ENCODE measurements around the gene CFAP206. TPM values are rescaled to one million over a fixed set of nuclear protein-coding genes. Genes with fewer than 3 reads are reported as not detected.

CFAP206 gene
- total RNA-seq, 2 experiments from 2014 or later = not detected

DNA sequence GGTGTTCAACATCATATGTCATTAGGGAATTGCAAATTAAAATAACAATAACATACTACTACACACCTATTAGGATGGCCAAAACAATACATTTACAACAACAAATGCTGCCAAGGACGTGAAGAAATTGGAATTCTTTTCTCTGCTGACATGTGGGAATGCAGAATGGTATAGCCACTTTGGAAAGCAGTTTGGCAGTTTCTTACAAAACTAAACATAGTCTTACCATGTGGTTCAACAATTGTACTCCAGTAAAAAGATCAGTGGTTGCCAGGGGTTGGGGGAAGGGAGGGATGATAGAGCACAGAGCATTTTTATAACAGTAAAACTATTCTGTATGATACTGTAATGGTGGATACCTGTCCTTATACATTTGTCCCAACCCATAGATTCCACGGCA is 12.3 kb upstream of the CFAP206 start:
- H3K9me3 Mint-ChIP-seq (ENCODE audit: low read depth) = no peaks in the 10 kb centered on the region
- no peak overlapping the region for H3K4me3 Mint-ChIP-seq
- no peak for ATAC-seq
- no peaks in the 10 kb centered on the region for H3K27me3 Mint-ChIP-seq
- H3K27ac Mint-ChIP-seq = no peak overlapping the region
- H3K36me3 Mint-ChIP-seq = no peaks in the 10 kb centered on the region
- DNase-seq = no peak
- peaks cover 2% of the 10 kb centered on the region for H3K4me1 Mint-ChIP-seq
- CTCF ChIA-PET = no interaction called here

DNA sequence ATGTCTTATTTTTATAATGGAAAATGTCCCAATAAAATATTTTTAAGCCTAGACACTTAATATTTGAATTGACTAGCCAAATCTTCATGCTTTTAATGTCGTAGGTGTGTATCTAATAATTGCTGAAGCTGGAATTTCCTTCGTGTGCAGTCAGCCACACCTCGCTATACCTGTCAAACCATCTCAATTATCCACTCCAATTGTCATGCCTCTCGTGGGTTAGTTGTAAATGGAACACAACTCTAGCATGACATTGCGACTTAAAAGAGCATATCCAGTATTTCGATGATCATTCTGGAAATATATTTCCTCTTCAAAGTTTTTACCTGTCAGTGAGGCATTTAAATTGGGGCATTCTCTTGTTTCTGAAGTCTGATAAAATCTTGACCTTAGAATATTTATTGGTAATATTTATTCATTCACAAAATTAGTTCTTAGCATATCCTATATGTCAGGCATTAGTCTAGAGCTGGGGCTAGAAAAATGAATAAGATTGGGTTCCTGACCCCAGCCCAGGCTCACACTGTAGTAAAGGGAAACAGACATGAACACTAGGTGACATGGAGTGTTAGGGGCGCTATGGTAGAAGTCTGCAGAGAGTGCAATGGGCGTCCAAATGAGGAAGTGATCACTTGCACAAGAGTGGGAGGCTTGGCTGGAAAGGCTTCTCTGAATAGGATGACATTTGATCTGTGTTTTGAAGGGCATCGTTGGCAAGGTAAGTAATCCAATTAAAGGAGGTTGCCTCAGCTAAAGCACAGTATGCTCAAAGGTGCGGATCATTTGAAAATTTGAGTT is 11.0 kb upstream of the CFAP206 start:
- Mint-ChIP-seq H3K27me3 (no peaks in the 10 kb centered on the region), H3K4me1 (peaks cover 2% of the 10 kb centered on the region), H3K4me3 (no peak overlapping the region), H3K36me3 (no peaks in the 10 kb centered on the region), H3K27ac (no peak overlapping the region), H3K9me3 (ENCODE audit: low read depth) (no peaks in the 10 kb centered on the region)
- DNase-seq (no peak), ATAC-seq (no peak)
- CTCF ChIA-PET = interaction anchor here (2.1 kb wide), 1 partner anchor 12 kb away, joined by 6 read pairs; no protein-coding TSS in a partner anchor

DNA sequence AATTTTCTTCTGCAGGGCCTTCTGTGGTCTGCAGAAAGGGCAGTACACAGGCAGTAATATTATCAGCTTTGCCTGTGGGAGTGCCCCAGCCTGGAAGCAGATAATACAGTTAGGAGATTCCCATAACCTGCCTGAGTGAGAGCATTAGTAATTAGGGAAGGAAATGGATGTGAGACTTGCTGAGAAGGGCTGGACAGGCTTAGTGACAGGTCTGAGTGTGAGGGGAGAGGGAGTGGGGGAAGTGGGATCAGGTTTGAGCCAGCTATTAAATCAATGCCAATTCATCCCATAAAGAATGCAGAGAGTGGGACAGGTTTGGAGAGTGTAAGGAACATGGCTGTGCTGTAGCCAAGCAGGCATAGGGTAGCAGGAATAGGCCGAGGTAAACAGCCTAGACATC is 10.1 kb upstream of the CFAP206 start:
- H3K4me1 Mint-ChIP-seq = peaks cover 2% of the 10 kb centered on the region
- ATAC-seq = no peak
- DNase-seq = no peak
- H3K4me3 Mint-ChIP-seq = no peak overlapping the region
- H3K27ac Mint-ChIP-seq = no peak overlapping the region
- H3K9me3 Mint-ChIP-seq (ENCODE audit: low read depth) = no peaks in the 10 kb centered on the region
- no peaks in the 10 kb centered on the region for H3K27me3 Mint-ChIP-seq
- H3K36me3 Mint-ChIP-seq = no peaks in the 10 kb centered on the region
- CTCF ChIA-PET = interaction anchor here (2.1 kb wide), 1 partner anchor 11 kb away, joined by 6 read pairs; no protein-coding TSS in a partner anchor

DNA sequence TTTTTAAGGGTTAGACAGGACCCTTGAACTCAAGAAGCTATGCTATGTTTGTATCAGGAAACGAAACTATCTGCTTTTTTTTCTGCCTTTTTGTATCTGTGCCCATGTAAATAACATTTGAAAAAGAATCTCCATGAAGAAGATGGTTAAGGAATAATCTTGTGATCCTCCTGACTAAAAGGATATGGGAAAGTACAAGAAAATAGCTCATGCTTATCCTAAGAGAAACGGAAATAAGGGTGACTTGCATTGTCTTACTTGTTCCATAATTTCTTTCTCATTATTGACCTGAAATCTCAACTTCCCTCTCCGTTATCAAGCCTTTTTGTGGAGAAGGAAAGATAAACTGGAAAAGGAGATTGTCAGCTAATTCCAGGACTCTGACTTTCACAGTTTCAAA is 5.9 kb upstream of the CFAP206 start:
- H3K36me3 Mint-ChIP-seq = no peaks in the 10 kb centered on the region

DNA sequence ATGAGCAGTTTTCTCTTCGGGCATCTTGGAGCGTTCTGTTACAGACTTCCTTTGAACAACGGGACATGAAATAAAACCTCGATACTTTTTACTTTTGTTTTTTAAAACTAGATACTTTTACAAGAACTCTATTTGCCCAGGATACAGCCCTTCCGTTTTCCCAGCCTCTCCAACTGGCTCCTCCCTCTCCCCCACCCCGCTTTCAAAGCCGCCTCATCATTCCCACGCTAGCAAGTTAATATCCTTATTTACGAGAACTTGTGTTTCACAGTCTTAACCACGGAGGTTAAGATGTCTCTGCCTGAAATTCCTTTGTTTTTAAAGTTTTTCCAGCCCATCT is 241 bp upstream of the CFAP206 start:
- Mint-ChIP-seq H3K4me3 (peak overlapping the region; percentile 69), H3K27me3 (peaks cover 35% of the 10 kb centered on the region), H3K9me3 (ENCODE audit: low read depth) (no peaks in the 10 kb centered on the region), H3K27ac (no peak overlapping the region), H3K4me1 (peaks cover 11% of the 10 kb centered on the region), H3K36me3 (no peaks in the 10 kb centered on the region)
- CTCF ChIA-PET = interaction anchor here (0.9 to 1.7 kb wide), 2 partner anchors 13 to 392 kb away, joined by 3 to 7 read pairs; no protein-coding TSS in a partner anchor
- ATAC-seq = peak; percentile 5
- DNase-seq = no peak

More for the DNA sequence above, 5.9 kb upstream of the CFAP206 start:
- CTCF ChIA-PET = interaction anchor here (1.4 kb wide), 1 partner anchor 9 kb away, joined by 7 read pairs; no protein-coding TSS in a partner anchor
- Mint-ChIP-seq H3K4me1 (no peaks in the 10 kb centered on the region), H3K27me3 (peaks cover 18% of the 10 kb centered on the region), H3K27ac (no peak overlapping the region), H3K9me3 (ENCODE audit: low read depth) (no peaks in the 10 kb centered on the region), H3K4me3 (no peak overlapping the region)
- ATAC-seq = no peak
- DNase-seq = no peak

DNA sequence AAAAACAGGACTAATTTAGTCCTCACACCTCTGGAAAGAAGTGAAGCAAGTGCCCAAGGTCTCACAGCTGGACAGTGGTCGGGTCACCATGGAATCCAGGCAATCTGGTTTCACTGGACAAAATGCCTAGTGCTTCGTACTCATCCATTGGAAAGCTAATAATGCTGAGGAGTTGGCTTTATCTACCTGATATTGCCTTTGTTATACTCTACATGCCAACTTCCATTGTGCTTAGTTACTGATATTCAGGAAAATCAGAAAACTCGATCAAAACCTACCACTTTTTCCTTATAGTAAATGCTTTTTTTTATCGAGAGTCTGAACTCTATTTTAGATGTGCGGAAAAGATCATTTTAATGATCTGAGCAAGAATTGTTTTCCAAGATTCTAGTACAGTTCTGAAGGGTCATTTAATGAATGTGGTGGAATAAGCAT is 966 bp downstream of the CFAP206 start:
- Mint-ChIP-seq H3K4me1 (peaks cover 11% of the 10 kb centered on the region), H3K27ac (peak overlapping the region; percentile 69), H3K27me3 (peaks cover 32% of the 10 kb centered on the region), H3K9me3 (ENCODE audit: low read depth) (no peaks in the 10 kb centered on the region), H3K36me3 (no peaks in the 10 kb centered on the region), H3K4me3 (peak overlapping the region; percentile 69)
- DNase-seq = no peak
- no peak for ATAC-seq
- CTCF ChIA-PET = interaction anchor here (0.7 to 1.7 kb wide), 4 partner anchors 12 to 806 kb away, joined by 3 to 7 read pairs (median 4); no protein-coding TSS in a partner anchor

DNA sequence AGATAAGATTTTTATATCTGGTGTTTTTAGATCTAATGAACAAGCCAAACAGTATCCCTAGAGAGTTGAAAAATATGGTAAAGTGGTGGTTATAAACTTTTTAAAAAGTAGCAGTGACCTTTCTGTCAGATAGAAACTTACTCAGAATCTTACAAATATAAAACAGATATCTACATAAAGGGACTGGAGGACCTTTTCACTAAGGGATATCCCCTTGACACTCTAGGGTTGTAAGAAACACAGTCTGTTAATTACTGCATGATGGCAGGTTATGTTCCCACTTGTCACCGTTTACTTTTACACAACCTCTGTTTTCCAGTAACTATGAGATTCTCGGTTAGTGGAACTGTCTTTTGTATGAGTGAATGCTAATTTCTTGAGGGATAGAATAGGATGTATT is 11.5 kb downstream of the CFAP206 start:
- ATAC-seq = no peak
- Mint-ChIP-seq H3K27me3 (peaks cover 8% of the 10 kb centered on the region), H3K27ac (no peak overlapping the region), H3K9me3 (ENCODE audit: low read depth) (no peaks in the 10 kb centered on the region), H3K36me3 (no peaks in the 10 kb centered on the region), H3K4me1 (no peaks in the 10 kb centered on the region), H3K4me3 (no peak overlapping the region)
- DNase-seq = no peak
- CTCF ChIA-PET = no interaction called here

DNA sequence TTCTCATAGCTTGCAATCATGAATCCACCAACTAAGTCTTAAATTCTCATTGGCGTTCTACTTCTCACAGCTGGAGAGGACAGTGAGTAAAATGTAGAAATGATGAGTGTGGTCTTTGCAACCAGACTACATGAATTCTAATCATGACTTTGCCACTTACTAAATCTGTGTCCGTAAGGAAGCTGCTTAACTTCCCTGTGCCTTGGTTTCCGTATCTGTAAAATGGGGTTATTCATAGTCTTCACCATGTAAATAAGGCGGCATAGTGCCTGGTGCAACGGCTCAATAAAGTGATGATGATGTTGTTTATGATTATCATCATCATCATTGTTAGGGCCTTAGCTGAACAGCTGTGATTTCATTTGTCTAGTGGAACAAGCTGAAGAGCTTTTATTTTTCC is 12.6 kb downstream of the CFAP206 start:
- peaks cover 4% of the 10 kb centered on the region for H3K27me3 Mint-ChIP-seq
- no peak overlapping the region for H3K27ac Mint-ChIP-seq
- DNase-seq (no peak), ATAC-seq (no peak)
- H3K4me1 Mint-ChIP-seq = no peaks in the 10 kb centered on the region
- CTCF ChIA-PET = no interaction called here
- H3K9me3 Mint-ChIP-seq (ENCODE audit: low read depth) = no peaks in the 10 kb centered on the region
- H3K4me3 Mint-ChIP-seq = no peak overlapping the region
- H3K36me3 Mint-ChIP-seq = no peaks in the 10 kb centered on the region

DNA sequence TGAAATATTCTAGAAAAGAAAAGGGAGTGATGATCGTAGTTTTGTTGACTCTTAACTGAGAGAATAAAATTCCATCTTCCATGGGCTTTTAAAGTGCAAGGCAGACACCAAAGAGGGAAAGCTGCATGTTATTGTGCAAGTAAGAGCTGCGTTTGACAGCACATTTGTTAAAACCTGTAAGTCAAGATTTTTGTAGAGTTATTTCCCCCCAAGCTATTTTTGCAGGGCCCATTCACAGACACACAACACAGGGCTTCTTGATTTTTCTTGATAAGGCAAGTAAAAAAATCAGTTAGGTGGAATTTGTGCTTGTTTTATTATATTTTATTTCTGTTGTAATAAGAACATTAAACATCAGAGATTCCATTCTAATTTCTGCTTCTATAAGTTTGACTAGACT is 13.8 kb downstream of the CFAP206 start:
- Mint-ChIP-seq H3K27ac (no peak overlapping the region), H3K4me3 (no peak overlapping the region), H3K36me3 (no peaks in the 10 kb centered on the region), H3K4me1 (no peaks in the 10 kb centered on the region), H3K9me3 (ENCODE audit: low read depth) (no peaks in the 10 kb centered on the region), H3K27me3 (peaks cover 7% of the 10 kb centered on the region)
- CTCF ChIA-PET = no interaction called here
- ATAC-seq (no peak), DNase-seq (no peak)

DNA sequence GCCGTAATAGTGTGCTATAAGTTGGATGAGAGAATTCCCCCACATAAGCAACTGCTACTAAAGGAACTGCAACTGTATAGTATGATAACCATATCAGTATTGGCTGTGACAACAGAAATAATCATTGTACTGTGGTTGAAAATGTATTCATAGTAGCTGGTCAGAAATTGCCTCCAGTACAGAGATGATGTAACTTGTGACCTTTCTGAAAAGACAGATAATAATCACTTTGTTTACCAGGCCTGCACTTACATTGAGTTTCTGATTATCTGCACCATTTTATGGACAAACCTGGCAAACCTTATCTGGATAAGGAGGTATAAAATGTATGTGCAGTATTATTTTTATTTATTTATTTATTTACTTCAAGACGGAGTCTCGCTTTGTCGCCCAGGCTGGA is 19.0 kb downstream of the CFAP206 start:
- H3K9me3 Mint-ChIP-seq (ENCODE audit: low read depth) = no peaks in the 10 kb centered on the region

DNA sequence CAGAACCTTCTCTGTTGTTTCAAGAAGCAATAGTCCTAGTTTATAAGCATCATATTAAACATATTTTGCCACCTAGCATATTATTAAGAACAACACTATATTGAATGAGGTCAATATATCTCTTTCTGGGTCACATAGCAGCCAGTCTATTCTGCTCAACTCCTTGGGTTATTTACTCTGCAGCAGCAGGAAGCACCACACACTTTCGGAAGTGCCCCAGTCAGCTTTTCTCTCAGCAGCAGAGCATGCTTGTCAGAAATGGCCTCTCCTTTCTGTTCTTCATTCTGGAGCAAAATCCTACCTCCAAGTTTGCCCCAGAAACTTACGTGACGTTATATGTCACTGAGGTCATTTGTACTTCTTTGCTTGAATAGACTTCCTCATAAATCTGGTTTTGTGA is 22.7 kb downstream of the CFAP206 start:
- no peaks in the 10 kb centered on the region for H3K9me3 Mint-ChIP-seq (ENCODE audit: low read depth)
- ATAC-seq = no peak
- no peak for DNase-seq
- no peaks in the 10 kb centered on the region for H3K4me1 Mint-ChIP-seq
- H3K36me3 Mint-ChIP-seq = no peaks in the 10 kb centered on the region
- peaks cover 15% of the 10 kb centered on the region for H3K27me3 Mint-ChIP-seq
- no peak overlapping the region for H3K27ac Mint-ChIP-seq
- CTCF ChIA-PET = no interaction called here
- H3K4me3 Mint-ChIP-seq = no peak overlapping the region

More for the DNA sequence above, 19.0 kb downstream of the CFAP206 start:
- no peak for DNase-seq
- no peak for ATAC-seq
- CTCF ChIA-PET = no interaction called here
- no peaks in the 10 kb centered on the region for H3K36me3 Mint-ChIP-seq
- no peak overlapping the region for H3K4me3 Mint-ChIP-seq
- H3K27me3 Mint-ChIP-seq = peaks cover 15% of the 10 kb centered on the region
- no peaks in the 10 kb centered on the region for H3K4me1 Mint-ChIP-seq
- no peak overlapping the region for H3K27ac Mint-ChIP-seq

DNA sequence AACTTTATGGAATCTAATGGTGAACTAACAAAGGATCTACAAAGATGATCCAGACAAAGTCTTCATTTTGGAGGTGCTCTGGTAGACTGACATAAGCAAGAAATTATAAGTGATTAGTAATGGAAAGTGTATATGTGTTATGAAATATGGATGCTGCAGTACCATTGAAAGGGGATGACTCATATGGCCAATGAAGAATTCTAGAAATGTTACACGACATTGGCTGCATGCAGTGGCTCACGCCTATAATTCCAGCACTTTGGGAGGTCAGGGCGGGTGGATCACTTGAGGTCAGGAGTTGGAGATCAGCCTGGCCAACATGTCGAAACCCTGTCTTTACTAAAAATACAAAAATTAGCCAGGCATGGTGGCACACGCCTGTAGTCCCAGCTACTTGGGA is 23.5 kb downstream of the CFAP206 start:
- Mint-ChIP-seq H3K27me3 (peaks cover 11% of the 10 kb centered on the region), H3K4me1 (no peaks in the 10 kb centered on the region), H3K9me3 (ENCODE audit: low read depth) (no peaks in the 10 kb centered on the region), H3K27ac (no peak overlapping the region), H3K36me3 (no peaks in the 10 kb centered on the region), H3K4me3 (no peak overlapping the region)
- DNase-seq (no peak), ATAC-seq (no peak)
- CTCF ChIA-PET = no interaction called here

DNA sequence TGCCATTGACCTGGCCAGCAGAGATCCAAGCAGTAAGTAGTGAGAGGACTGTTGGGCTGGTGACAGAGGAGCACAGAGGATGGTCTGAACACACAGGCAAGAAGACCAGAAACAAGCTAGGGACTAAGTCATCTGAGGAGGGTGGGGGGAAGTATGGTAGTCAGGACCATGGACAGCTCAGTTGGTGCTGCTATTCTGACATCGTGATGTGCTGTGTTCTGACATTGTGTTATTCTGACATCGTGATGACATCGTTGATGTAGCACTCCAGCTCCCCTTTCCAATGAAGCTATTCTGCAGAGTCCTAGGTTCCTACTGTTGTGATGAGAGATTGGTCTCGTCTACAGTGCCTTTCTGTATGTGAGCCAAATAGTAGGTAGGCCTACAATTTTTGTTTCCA is 28.7 kb downstream of the CFAP206 start:
- ATAC-seq (peak; percentile 79), DNase-seq (peak; percentile 69)
- Mint-ChIP-seq H3K4me3 (no peak overlapping the region), H3K27ac (no peak overlapping the region), H3K9me3 (ENCODE audit: low read depth) (no peaks in the 10 kb centered on the region), H3K4me1 (no peaks in the 10 kb centered on the region), H3K27me3 (peaks cover 2% of the 10 kb centered on the region), H3K36me3 (no peaks in the 10 kb centered on the region)
- CTCF ChIA-PET = no interaction called here

DNA sequence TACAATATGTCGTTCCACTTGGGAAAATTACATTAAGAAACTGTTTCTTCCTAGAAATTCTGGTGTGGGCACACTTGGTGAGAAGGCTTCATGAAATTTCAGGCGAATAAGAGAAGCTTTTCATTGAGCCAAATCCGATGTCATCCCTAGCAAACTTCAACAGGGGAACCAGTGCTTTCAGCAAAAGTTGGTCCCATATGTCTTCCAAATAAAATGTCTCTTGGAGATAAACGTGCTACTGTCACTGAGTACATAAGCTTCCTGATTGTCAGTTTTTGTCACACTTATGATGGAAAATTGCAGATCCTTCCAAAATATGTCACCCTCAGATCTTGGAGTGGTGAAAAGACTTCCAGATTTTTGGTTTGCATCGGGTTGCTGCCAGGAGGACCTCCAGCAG is 33.9 kb downstream of the CFAP206 start:
- H3K4me1 Mint-ChIP-seq = no peaks in the 10 kb centered on the region
- peaks cover 12% of the 10 kb centered on the region for H3K27me3 Mint-ChIP-seq
- no peaks in the 10 kb centered on the region for H3K36me3 Mint-ChIP-seq
- DNase-seq (no peak), ATAC-seq (no peak)
- no peak overlapping the region for H3K27ac Mint-ChIP-seq
- CTCF ChIA-PET = no interaction called here
- no peaks in the 10 kb centered on the region for H3K9me3 Mint-ChIP-seq (ENCODE audit: low read depth)
- no peak overlapping the region for H3K4me3 Mint-ChIP-seq
